ENCODE data around the gene LAGE3. TPM values are rescaled to one million over a fixed set of nuclear protein-coding genes. Genes with fewer than 3 reads are reported as not detected.

Gene LAGE3, protein sequence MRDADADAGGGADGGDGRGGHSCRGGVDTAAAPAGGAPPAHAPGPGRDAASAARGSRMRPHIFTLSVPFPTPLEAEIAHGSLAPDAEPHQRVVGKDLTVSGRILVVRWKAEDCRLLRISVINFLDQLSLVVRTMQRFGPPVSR
- total RNA-seq (2021; ENCODE audit: unreplicated experiment) (175 TPM), Bru-seq, nascent RNA (percentile 81 among the genes with signal in this experiment), BruChase-seq, experiment 1, labeled RNA remaining after a 2-hour chase (percentile 88 among the genes with signal in this experiment), BruChase-seq, experiment 2, labeled RNA remaining after a 6-hour chase (percentile 94 among the genes with signal in this experiment)
- polyA plus RNA-seq (2012; ENCODE audit: insufficient read length) = 304 TPM
- long read RNA-seq, transcript LAGE3-201 (3 exons, 949 nt) = major isoform, 255 of 266 reads
- long read RNA-seq, partial matches to known transcripts = 3 of 266 reads
- long read RNA-seq, other reads (novel, unspliced or antisense) = 8 of 266 reads

DNA sequence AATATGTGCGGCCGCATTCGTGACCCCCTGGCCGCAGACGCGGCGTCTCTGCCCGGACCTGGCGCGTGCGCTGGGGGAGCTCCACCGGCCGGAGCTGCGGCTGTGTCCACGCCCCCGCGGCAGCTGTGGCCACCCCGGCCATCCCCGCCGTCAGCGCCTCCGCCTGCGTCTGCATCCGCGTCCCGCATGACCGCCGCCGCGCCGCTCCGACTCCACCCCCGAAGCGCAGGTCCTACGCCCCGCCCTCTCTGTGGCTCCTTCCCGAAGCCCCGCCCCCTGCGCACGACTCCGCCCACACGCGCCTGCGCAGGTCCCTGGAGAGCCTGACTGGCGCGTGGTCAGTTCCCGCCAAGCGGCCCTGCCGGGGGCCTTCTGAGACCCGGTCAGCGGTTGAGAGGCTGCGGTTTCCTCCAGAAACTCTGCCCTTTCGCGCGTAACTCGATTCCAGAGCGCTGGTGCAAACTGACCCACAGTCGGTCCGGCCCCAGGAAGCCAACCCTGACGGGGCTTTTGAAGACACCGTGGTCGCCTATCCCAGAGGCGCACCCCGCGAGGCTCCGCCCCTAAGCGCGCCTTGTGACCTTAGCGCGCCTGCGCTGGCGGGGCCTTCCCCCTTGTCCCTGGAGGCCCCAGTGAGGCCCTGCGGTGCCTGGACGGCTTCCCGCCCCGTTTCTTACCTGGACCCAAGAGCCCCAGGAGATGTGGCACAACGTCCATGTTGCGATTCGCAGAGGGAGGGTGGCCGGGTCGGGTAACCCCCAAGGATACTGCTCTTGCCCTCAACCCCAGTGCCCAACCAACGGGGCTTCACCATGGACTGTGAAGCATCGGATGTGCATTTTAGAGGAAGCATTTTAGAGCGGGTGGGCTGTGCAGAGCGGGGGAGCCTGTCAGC, at the start of gene LAGE3:
LAGE3 (minus strand) TSS at position 554 of the 895 bp plus-strand sequence; CDS start at position 188, 366 bp downstream.
- CTCF ChIA-PET = interaction anchor here (0.6 to 1.1 kb wide), 2 partner anchors 106 to 538 kb away, joined by 3 to 6 read pairs; no protein-coding TSS in a partner anchor
- peak within 1 kb of the TSS; percentile 86 for H3K27ac ChIP-seq (ENCODE audit: low read length)
- peak within 1 kb of the TSS; percentile 65 to 70 for H3K4me3 ChIP-seq (ENCODE audit: low read depth in 2 of 2, low read length in 2 of 2)
- peaks cover 20% of the 10 kb centered on the region for H3K4me1 ChIP-seq (ENCODE audit: control insufficient read depth, insufficient read depth, low read length)
- BruUV-seq (replicated peaks) = no TSS peak
- intact Hi-C loops (cut with micrococcal nuclease; ENCODE audit: unreplicated experiment) (no loop called here), in situ Hi-C loops (cut with HindIII; ENCODE audit: low pct_unique_long_range_greater_than_20kb, low sequenced_read_pairs) (no loop called here)
- no peaks in the 10 kb centered on the region for H3K9me3 ChIP-seq (ENCODE audit: control insufficient read depth, insufficient read depth, low read depth, low read length)
- no peaks in the 10 kb centered on the region for H3K27me3 ChIP-seq (ENCODE audit: control insufficient read depth, insufficient read depth, low read length)
- ATAC-seq = peak; percentile 93
- TF ChIP-seq, protein P1, sequence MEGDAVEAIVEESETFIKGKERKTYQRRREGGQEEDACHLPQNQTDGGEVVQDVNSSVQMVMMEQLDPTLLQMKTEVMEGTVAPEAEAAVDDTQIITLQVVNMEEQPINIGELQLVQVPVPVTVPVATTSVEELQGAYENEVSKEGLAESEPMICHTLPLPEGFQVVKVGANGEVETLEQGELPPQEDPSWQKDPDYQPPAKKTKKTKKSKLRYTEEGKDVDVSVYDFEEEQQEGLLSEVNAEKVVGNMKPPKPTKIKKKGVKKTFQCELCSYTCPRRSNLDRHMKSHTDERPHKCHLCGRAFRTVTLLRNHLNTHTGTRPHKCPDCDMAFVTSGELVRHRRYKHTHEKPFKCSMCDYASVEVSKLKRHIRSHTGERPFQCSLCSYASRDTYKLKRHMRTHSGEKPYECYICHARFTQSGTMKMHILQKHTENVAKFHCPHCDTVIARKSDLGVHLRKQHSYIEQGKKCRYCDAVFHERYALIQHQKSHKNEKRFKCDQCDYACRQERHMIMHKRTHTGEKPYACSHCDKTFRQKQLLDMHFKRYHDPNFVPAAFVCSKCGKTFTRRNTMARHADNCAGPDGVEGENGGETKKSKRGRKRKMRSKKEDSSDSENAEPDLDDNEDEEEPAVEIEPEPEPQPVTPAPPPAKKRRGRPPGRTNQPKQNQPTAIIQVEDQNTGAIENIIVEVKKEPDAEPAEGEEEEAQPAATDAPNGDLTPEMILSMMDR (IDR thresholded peaks at IDR 0.05) = no peak
- TF ChIP-seq POLR2AphosphoS5 (IDR thresholded peaks at IDR 0.05; ENCODE audit: low read depth, low read length) = peak; percentile 84
- TF ChIP-seq, protein P2, sequence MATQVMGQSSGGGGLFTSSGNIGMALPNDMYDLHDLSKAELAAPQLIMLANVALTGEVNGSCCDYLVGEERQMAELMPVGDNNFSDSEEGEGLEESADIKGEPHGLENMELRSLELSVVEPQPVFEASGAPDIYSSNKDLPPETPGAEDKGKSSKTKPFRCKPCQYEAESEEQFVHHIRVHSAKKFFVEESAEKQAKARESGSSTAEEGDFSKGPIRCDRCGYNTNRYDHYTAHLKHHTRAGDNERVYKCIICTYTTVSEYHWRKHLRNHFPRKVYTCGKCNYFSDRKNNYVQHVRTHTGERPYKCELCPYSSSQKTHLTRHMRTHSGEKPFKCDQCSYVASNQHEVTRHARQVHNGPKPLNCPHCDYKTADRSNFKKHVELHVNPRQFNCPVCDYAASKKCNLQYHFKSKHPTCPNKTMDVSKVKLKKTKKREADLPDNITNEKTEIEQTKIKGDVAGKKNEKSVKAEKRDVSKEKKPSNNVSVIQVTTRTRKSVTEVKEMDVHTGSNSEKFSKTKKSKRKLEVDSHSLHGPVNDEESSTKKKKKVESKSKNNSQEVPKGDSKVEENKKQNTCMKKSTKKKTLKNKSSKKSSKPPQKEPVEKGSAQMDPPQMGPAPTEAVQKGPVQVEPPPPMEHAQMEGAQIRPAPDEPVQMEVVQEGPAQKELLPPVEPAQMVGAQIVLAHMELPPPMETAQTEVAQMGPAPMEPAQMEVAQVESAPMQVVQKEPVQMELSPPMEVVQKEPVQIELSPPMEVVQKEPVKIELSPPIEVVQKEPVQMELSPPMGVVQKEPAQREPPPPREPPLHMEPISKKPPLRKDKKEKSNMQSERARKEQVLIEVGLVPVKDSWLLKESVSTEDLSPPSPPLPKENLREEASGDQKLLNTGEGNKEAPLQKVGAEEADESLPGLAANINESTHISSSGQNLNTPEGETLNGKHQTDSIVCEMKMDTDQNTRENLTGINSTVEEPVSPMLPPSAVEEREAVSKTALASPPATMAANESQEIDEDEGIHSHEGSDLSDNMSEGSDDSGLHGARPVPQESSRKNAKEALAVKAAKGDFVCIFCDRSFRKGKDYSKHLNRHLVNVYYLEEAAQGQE (IDR thresholded peaks at IDR 0.05; ENCODE audit: insufficient read depth in 1 of 2, low read depth in 2 of 2, low read length in 1 of 2) = 0 out of 4 replicates have a peak, but pooled peaks of 1 of the 2 experiments have one; percentile 22
- TF ChIP-seq SIN3A (IDR thresholded peaks at IDR 0.05; ENCODE audit: borderline replicate concordance, insufficient read depth, low read depth, low read length) = no peak; the same call in 1 of the 2 replicates
- peak; percentile 93 for TF ChIP-seq TCF7L2 (IDR thresholded peaks at IDR 0.05; ENCODE audit: low read depth, low read length)
- H3K36me3 ChIP-seq (ENCODE audit: control insufficient read depth, insufficient read depth, low read length) = no peaks in the 10 kb centered on the region
- DNase-seq (ENCODE audit: low read depth, low spot score) = peak; percentile 61
- POLR2A ChIA-PET = no interaction called here

DNA sequence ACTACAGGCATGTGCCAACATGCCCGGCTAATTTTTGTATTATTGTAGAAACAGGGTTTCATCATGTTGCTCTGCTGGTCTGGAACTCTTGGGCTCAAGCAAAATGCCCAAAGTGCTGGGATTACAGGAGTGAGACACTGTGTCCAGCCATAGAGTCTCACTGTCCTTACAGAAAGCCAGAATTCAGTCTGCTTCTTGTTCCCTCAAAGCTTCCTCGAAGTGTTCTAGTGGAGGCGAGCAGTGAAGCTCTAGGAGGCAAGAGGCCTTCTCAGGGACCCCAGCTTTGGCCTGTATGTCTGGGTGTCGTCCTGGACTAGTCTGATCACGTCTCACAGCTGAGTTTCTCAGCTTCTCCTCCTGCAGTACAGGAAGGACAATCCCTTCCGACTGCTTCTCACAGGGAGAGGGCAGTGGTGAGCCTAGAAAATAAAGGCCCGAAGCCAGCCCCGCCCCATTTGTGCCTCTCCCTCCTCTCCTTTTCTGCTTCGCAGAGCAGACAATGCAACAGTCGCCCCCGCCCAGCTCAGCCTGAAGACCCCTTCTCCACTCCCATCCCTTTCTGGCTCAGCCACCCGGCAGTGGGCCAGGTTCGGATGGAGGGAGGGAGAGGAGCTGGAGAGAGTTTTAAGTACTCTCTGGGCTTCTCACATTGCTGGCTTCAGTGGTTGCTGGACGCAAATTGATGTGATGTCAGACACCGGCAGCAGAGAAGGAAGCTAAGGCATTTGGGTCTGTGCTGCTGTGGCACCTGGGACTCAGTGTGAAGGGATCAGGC, 48.0 kb upstream of the LAGE3 start:
- no peaks in the 10 kb centered on the region; the same call in 1 of the 2 replicates for H3K36me3 ChIP-seq (ENCODE audit: control insufficient read depth, insufficient read depth, low read length)
- H3K4me1 ChIP-seq (ENCODE audit: control insufficient read depth, insufficient read depth, low read length) = peaks cover 12% of the 10 kb centered on the region
- DNase-seq (ENCODE audit: low read depth, low spot score) = no peak
- CTCF ChIA-PET = interaction anchor here (0.5 to 1.3 kb wide), 7 partner anchors 8 to 154 kb away, joined by 3 to 10 read pairs (median 5); no protein-coding TSS in a partner anchor
- ATAC-seq = peak; percentile 87
- no peaks in the 10 kb centered on the region for H3K27me3 ChIP-seq (ENCODE audit: control insufficient read depth, insufficient read depth, low read length)
- H3K4me3 ChIP-seq (ENCODE audit: low read depth in 2 of 2, low read length in 2 of 2) = peak overlapping the region; percentile 24 to 60
- POLR2A ChIA-PET = interaction anchor here (0.6 to 0.9 kb wide), 4 partner anchors 12 to 129 kb away, joined by 3 read pairs; no protein-coding TSS in a partner anchor
- TF ChIP-seq, protein P1 (IDR thresholded peaks at IDR 0.05) = no peak
- no peak for TF ChIP-seq TCF7L2 (IDR thresholded peaks at IDR 0.05; ENCODE audit: low read depth, low read length)
- no peak for TF ChIP-seq SIN3A (IDR thresholded peaks at IDR 0.05; ENCODE audit: borderline replicate concordance, insufficient read depth, low read depth, low read length)
- peak; percentile 71; the same call in 1 of the 2 replicates for TF ChIP-seq POLR2AphosphoS5 (IDR thresholded peaks at IDR 0.05; ENCODE audit: low read depth, low read length)
- TF ChIP-seq, protein P2 (IDR thresholded peaks at IDR 0.05; ENCODE audit: insufficient read depth in 1 of 2, low read depth in 2 of 2, low read length in 1 of 2) = no peak
- H3K27ac ChIP-seq (ENCODE audit: low read length) = peak overlapping the region; percentile 81
- BruUV-seq (replicated peaks) = no TSS peak
- in situ Hi-C loops (cut with HindIII; ENCODE audit: low pct_unique_long_range_greater_than_20kb, low sequenced_read_pairs) = no loop called here
- H3K9me3 ChIP-seq (ENCODE audit: control insufficient read depth, insufficient read depth, low read depth, low read length) = no peaks in the 10 kb centered on the region
- intact Hi-C loops (cut with micrococcal nuclease; ENCODE audit: unreplicated experiment) = no loop called here
